Stimulated activated CD4-positive, alpha-beta T cell treated with anti-CD3 and anti-CD28 coated beads, TNF-alpha, amount 100 ng/mL, for 24 hours (primary cell): Measurements from ENCODE around the gene ATP2A2.

ENCODE experiments used
- DNase-seq, 3 experiments: peaks; one replicate each; pipeline ENCODE4 v3.0.0-alpha.2; 2020; ENCODE audit warnings: low read depth in 3 of 3

The ATP2A2 gene

DNA sequence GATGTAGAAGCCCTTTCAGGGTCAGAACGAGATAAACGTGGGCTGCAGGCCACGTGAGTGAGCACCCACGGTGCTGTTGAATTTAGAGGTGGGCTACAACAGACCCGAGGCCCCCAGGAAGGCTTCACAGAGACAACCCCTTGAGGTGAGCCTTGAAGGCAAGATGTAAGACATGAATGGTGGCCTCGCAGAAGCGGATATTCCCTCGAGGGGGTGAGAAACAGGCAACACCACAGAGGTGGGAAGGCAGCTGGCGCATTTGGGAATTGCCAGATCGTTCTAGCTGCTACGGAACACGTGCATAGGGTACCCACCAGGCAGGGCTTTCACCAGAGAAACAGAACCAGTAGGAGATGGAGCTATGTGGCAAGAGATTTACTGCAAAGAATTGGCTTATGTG lies 22.6 kb upstream of the ATP2A2 start:
- no peak for DNase-seq

DNA sequence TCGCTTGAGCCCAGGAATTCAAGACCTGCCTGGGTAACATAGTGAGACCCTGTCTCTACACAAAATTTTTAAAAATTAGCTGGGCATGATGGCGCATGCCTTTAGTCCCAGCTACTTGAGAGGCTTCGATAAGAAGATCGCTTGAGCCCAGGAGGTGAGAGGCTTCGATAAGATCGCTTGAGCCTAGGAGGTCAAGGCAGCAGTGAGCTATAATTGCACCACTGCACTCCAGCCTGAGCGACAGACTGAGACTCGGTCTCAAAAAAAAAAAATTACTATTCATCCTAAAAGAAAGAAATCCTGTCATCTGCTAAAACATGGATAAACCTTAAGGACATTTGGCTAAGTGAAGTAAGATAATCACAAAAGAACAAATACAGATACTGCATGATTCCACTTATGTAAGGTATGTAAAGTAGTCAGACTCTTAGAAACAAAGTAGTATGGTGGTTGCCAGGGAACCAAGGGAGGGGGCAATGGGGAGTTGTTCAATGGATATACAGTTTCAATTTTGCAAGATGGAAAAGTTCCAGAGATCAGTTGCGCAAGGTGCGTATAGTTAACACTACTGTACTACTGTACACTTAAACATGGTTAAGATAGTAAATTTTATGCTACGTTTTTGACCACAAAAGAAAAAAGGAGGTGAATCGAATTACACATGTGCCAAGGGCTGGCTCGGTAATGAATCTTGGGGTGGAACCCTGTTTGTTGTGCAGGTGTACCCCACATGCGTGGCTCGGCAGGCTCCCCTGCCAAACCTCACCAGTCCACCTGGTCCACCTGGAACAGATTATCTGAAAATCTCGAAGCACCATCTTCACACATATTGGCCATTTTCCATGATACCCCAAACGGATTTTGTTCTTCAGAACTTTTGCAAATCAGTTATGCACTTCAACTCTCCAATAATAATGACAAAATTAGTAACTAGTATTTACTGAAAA lies 18.3 kb upstream of the ATP2A2 start:
- no peak for DNase-seq

- DNase-seq: no peak
Measured at GRCh38 chr12:110266381-110266960, 14.6 kb upstream of the ATP2A2 start.

DNA sequence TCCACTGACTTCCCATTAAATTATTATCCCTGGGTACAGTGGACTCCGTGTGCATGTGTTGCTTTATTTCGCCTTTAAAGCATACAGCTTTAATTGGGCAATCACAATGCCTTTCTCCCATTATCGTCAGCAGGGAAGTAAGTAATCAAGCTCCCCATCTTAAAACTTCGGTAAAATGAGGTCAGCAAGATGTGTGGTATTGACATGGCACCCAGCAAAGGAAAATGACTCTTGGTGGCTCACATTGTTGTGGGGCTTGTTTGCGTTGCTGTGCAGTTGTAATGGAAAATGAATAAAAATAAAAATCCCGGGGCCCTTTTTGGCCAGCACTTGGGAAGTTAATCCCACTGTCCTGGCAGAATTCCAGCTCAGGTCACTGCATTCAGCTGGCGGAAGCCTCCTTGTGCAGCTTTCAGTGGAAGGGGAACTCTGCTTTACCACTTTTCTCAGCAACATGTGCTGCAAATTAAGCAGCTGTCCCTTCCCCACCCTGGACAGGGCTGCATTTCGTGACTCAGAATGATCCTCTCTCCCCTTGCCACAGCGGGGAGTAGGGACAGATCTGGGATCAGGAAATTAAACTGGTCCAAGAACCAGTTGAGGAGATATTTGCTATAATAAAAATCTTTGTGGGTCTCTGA lies 13.9 kb upstream of the ATP2A2 start:
- DNase-seq: no peak

DNA sequence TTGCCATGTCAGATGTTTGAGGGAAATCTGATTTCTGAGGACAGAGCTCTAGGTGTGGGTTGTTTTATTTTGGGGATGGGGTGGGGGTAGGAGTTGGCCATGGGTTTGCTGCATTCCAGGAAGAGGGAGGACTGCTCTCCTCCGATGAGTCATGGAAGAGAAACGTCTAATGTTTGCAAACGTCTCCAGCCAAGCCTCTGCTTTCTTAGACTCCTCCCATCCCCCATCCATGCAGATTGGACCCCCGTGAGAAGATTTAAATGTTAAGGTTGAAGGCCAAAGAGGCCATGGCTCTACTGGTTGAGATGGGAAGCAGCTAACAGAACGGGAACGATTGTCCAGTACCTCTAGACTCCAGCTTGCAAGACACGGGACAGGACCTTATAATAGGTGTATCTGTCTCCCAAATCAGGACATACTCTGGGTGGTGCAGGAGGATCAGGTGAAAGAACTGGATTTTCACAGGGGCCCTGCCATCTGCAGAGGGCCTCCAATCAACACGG lies 11.4 kb upstream of the ATP2A2 start:
- DNase-seq: no peak

DNA sequence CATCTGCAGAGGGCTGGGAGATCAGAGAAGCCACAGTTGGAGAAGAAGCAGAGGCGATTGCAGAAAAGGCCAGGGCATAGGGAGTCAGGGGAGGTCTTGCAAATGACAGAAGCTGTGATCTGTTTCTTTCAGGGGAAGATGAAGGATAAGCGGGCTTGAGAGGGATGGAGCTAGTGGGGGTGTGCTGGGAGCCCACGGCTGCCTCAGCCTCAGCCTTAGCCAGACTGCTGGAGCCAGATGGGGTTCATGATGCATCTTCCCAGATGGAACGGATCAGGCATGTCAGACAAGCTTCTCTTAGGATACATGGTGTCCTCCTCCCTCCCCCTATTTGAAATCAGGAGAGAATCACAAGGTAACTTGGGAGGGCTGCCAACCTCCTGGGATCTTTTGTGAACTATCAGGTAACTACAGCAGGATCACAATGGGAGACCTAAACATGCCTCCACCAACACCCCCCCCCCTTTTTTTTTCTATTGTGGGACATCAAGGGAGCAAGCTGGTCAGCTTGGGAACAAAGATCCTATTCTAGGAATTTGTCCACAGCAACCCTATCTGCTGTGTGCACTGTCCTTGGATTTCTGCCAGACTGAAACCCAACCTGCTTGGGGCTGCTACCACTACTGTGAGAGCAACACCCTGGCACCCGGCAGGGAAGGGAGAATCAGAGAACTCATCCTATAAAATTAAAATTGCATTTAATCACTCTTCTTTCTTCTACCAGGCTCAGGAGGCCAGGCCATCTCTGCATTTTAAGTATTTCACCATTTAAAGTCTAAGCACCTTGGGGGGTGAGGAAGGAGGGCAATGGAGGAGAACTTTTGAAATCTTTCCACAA lies 10.7 kb upstream of the ATP2A2 start:
- DNase-seq: no peak

GRCh38 chr12:110271015-110271414 lies 10.0 kb upstream of the ATP2A2 start:
- DNase-seq: no peak

DNA sequence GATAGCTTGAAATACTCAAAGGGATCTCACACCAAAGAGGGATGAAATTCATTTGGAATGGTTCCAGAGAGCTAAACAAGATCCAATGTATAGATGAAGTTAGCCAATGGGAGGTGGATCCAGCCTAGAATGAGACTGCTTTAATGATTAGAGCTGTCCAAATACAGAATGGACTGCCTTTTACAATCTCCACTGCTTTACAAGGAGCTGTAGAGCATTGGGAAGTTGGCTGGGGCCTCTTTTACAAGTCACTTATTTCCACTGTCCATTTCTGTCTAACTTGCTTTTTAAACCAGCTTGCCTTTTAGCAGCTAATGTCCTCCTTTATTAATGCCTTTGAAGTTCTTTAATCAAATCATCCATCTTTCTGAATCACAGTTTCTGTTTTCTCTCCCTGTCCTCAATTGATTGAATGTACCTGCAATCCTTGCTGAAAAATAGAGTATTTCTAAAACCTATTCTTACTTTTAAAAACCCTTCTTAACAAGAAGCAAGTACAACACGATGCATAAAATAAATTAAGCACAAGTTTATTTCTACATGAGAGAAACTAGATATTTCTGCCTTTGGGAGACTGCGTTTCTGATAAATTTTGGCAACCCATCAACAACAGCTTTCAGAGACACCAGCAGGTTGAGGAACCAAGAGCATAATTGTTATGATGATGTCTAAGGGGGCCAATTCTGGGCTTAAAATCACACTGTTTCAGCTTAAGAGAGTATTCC lies 3.4 kb upstream of the ATP2A2 start:
- no peak for DNase-seq

DNA sequence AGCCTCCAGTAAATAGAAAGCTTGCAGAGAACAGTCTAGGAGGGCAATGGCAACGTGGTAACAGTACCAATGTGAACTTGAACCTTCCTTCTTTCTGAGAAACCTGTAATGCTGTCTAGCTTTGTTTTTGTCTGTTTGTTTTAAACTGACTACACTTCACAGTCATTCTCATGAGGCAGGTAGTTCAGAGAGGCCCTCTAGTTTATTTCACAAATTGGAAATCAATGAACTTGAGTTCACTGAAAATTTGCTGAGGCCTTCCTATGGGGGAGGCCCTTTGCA lies 2.9 kb upstream of the ATP2A2 start:
- DNase-seq: no peak

GRCh38 chr12:110279566-110280375 lies 1.3 kb upstream of the ATP2A2 start:
- DNase-seq: no peak

GRCh38 chr12:110280392-110280778 lies 662 bp upstream of the ATP2A2 start:
- DNase-seq: peak; percentile 27 to 46 (median 33)

DNA sequence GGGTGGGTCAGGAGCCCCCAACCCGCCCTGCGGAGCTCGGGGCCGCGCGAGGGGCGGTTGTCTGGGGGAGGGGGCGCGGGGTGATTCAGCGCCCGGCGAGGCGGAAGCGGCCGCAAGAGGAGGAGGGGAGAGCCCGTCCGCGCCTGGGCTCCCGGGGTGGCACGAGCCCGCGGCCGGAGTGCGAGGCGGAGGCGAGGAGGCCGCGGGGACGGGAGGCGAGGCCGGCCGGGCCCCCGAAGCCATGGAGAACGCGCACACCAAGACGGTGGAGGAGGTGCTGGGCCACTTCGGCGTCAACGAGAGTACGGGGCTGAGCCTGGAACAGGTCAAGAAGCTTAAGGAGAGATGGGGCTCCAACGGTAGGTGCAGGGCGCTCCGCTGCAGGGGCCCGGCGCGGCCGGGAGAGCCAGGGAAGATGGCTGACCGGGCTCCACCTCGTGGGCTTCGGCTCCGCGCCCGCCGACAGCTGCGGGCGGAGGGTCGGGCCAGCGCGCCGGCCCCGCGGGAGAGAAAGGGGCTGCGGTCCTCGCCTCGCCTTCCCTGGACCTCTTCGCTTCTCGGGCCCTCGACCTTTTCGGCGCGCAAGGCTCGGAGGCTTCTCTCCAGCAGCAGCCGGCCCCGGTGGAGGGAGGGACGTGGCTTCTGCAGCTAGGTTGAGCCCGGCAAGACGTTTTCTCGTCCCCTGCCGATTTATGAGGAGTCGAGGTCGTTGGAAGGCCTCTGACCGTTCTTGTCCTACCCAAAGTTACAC lies 677 bp downstream of the ATP2A2 start:
- DNase-seq: peak; percentile 3 to 44 (median 18)

GRCh38 chr12:110282300-110282860 lies 1.3 kb downstream of the ATP2A2 start:
- no peak for DNase-seq

- no peak for DNase-seq
Measured at GRCh38 chr12:110282956-110283817, 2.1 kb downstream of the ATP2A2 start.

- DNase-seq: no peak
Measured at GRCh38 chr12:110284597-110284996, 3.5 kb downstream of the ATP2A2 start.

DNA sequence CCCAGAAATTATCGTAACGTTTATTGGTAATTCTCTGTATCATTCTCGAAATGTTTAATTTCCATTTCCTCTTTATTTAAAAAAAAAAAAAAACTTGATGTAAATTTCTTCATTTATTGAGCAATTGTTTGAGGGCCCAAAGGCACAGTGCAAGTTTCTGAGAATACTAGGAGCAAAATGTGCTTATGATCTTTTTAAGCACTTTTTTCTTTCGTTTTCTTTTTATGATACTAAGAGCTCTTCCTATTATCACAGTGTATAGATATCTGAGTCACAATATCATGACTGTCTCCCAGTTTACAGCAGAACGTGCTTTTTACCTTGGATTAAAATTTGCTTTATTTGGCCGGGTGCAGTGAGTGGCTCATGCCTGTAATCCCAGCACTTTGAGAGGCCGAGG lies 5.6 kb downstream of the ATP2A2 start:
- DNase-seq: no peak

DNA sequence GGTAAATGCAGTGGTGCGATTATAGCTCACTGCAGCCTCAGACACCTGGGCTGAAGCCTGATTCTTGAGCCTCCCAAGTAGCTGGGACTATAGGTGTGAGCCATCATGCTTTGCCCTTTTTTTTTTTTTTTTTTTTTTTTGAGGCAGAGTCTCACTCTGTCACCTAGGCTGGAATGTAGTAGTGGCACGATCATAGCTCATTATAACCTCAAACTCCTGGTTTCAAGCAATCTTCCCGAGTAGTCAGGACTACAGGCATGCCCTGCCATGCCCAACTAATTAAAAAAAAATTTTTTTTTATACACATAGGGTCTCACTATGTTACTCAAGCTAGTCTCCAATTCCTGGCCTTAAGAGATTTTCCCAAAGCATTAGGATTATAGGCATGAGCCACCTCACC lies 6.9 kb downstream of the ATP2A2 start:
- DNase-seq: no peak

- no peak for DNase-seq
Measured at GRCh38 chr12:110289044-110289710, 8.1 kb downstream of the ATP2A2 start.
